Suprapubic skin (tissue), 4 donors: ENCODE data around the gene HDAC1.

ENCODE experiments used
- EP300 ChIP-seq: sonication (generic); formaldehyde crosslinking; IDR thresholded peaks from one replicate; pipeline ENCODE4 v1.6.1; 2017; ENCODE audit warnings: antibody characterized with exemption
- POLR2A ChIP-seq, 2 donors: fragments of 450-650 bp; IDR thresholded peaks; one replicate each; pipeline ENCODE4 v1.6.1; 2017; ENCODE audit warnings: antibody characterized with exemption in 2 of 2, mild to moderate bottlenecking in 2 of 2, moderate library complexity in 2 of 2
- POLR2AphosphoS5 ChIP-seq, 3 donors: sonication (generic); formaldehyde crosslinking; IDR thresholded peaks; one replicate each; pipeline ENCODE4 v1.6.1; 2017; ENCODE audit warnings: antibody characterized with exemption in 3 of 3
- TF ChIP-seq, protein P1 (sequence below), 2 donors: fragments of 200-600 bp in 1 of 2; fragments of 450-650 bp in 1 of 2; sonication (generic) in 1 of 2; IDR thresholded peaks; one replicate each; pipeline ENCODE4 v1.5.1; 2016 to 2019; ENCODE audit warnings: antibody characterized with exemption in 2 of 2, mild to moderate bottlenecking in 1 of 2, moderate library complexity in 1 of 2

DNA sequence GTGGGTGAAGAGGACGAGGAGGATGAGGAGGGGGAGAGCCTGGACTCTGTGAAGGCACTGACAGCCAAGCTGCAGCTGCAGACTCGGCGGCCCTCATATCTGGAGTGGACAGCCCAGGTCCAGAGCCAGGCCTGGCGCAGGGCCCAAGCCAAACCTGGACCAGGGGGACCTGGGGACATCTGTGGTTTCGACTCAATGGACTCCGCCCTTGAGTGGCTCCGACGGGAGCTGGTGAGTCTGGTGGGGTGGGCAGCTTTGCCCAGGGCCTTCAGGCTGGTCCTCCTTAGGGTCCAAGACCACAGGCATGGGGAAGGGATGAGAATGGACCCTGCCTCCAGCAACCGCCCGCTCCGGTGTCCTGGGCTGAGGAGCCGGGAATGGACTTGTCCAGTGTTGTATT, 44.4 kb upstream of the HDAC1 start:
- TF ChIP-seq, protein P1, sequence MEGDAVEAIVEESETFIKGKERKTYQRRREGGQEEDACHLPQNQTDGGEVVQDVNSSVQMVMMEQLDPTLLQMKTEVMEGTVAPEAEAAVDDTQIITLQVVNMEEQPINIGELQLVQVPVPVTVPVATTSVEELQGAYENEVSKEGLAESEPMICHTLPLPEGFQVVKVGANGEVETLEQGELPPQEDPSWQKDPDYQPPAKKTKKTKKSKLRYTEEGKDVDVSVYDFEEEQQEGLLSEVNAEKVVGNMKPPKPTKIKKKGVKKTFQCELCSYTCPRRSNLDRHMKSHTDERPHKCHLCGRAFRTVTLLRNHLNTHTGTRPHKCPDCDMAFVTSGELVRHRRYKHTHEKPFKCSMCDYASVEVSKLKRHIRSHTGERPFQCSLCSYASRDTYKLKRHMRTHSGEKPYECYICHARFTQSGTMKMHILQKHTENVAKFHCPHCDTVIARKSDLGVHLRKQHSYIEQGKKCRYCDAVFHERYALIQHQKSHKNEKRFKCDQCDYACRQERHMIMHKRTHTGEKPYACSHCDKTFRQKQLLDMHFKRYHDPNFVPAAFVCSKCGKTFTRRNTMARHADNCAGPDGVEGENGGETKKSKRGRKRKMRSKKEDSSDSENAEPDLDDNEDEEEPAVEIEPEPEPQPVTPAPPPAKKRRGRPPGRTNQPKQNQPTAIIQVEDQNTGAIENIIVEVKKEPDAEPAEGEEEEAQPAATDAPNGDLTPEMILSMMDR (IDR thresholded peaks at IDR 0.05), result no peak
- TF ChIP-seq POLR2A (IDR thresholded peaks at IDR 0.05) (no peak), POLR2AphosphoS5 (IDR thresholded peaks at IDR 0.05) (no peak), EP300 (no peak)
